ENCODE results near the gene PHLDB3. TPM values are rescaled to one million over a fixed set of nuclear protein-coding genes. Genes with fewer than 3 reads are reported as not detected.

The PHLDB3 gene
- total RNA-seq (10 to 100 TPM in 5 of 7 donors, 1 to 10 TPM in 2; 8.0 to 23.0 (median 14.8) TPM), polyA plus RNA-seq (10 to 100 TPM; 10.4 to 22.8 (median 17.4) TPM)
- long read RNA-seq, donor 1: 0 reads
- long read RNA-seq, donor 2: 0 reads

GRCh38 chr19:43504426-43505185 is at the start of gene PHLDB3:
TSS of gene PHLDB3 (minus strand) at chr19:43504746. CDS start at chr19:43504118, 628 bp downstream.
- Histone ChIP-seq H3K36me3 (peaks cover 0 to 49% (median 13%) of the 10 kb centered on the region in 6 donors), H3K4me1 (peaks cover 9 to 45% (median 21%) of the 10 kb centered on the region in 6 donors), H3K4me3 (peak within 1 kb of the TSS; percentile 53 to 90 (median 72)), H3K9me3 (no peaks in the 10 kb centered on the region), H3K27ac (peak within 1 kb of the TSS; percentile 82 to 92 (median 88)), H3K27me3 (replicated peaks in 1 of 7) (no peaks in the 10 kb centered on the region)
- DNase-seq: peak; percentile 90
- intact Hi-C loops (cut with DNase I; ENCODE audit: low total_unique reads): no loop called here
- TF ChIP-seq POLR2A (IDR thresholded peaks at IDR 0.05) (no peak), CTCF (IDR thresholded peaks at IDR 0.05 in 8 of 11, conservative IDR thresholded peaks at IDR 0.05 in 3 of 11) (peak in 1 of 11 experiments; percentile 2), POLR2AphosphoS5 (IDR thresholded peaks at IDR 0.05) (peak in 2 of 3 donors; percentile 68 to 71)
- 2 to 4% (median 3%) methylated on average over 36 to 42 of the region's 42 CpGs for WGBS, 5 donors

DNA sequence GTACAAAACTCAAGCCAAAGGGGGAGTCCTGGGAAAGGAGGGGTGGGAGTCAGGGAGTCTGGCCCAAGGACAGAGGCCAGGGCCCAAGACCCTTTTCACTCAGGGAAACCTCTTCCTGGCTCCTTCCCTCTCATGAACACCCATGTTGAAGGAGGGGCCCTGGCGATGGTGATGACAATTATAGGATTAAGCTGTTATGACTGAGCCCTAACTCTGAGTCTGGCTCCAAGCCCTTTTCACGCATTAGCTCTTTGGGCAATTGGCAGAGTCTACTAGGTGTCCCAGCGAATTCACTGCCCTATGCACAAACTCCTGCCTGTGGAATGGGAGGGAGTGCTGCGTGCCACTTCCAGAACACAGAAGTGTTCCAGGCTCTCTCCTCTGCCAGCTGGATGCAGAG is 49.1 kb upstream of the PHLDB3 start:
- intact Hi-C loops (cut with DNase I; ENCODE audit: low total_unique reads): no loop called here
- H3K27ac ChIP-seq: no peak overlapping the region
- no peaks in the 10 kb centered on the region for H3K27me3 ChIP-seq (replicated peaks in 1 of 7)
- no peaks in the 10 kb centered on the region for H3K9me3 ChIP-seq
- H3K4me3 ChIP-seq: no peak overlapping the region
- DNase-seq: peak; percentile 12
- 58 to 97% (median 85%) methylated on average over 3 to 4 of the region's 4 CpGs for WGBS, 5 donors
- no peak for TF ChIP-seq POLR2AphosphoS5 (IDR thresholded peaks at IDR 0.05)
- TF ChIP-seq POLR2A (IDR thresholded peaks at IDR 0.05): no peak
- TF ChIP-seq CTCF (IDR thresholded peaks at IDR 0.05 in 8 of 11, conservative IDR thresholded peaks at IDR 0.05 in 3 of 11): no peak
- H3K36me3 ChIP-seq: peaks cover 0 to 100% (median 55%) of the 10 kb centered on the region in 6 donors
- H3K4me1 ChIP-seq: peaks cover 0 to 24% (median 7%) of the 10 kb centered on the region in 6 donors

DNA sequence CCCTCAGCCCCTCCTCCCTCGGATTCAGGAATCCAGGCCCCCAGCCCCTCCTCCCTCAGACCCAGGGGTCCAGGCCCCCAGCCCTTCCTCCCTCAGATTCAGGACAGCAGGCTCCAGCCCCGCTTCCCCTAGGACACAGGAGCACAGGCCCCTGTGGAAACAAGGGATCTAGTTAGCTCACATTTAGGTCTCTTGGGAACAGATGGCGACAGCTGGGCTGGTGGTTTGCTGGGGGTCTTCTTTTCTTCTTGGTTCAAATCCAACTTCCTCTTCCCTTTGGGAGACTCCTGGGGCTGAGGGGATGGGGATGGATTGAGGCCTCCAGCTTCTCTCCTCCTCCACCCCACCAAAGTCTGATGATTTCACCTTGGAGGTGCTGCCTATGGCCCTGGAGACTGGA is 48.1 kb upstream of the PHLDB3 start:
- peaks cover 0 to 96% (median 48%) of the 10 kb centered on the region in 6 donors for H3K36me3 ChIP-seq
- peak; percentile 20 for DNase-seq
- 57 to 100% (median 84%) methylated on average over 3 of the region's 3 CpGs for WGBS, 5 donors
- H3K27me3 ChIP-seq (replicated peaks in 1 of 7): no peaks in the 10 kb centered on the region
- no peak overlapping the region for H3K27ac ChIP-seq
- H3K4me3 ChIP-seq: no peak overlapping the region
- H3K9me3 ChIP-seq: no peaks in the 10 kb centered on the region
- intact Hi-C loops (cut with DNase I; ENCODE audit: low total_unique reads): no loop called here
- peaks cover 0 to 16% (median 7%) of the 10 kb centered on the region in 6 donors for H3K4me1 ChIP-seq
- TF ChIP-seq CTCF (IDR thresholded peaks at IDR 0.05 in 8 of 11, conservative IDR thresholded peaks at IDR 0.05 in 3 of 11): no peak
- TF ChIP-seq POLR2AphosphoS5 (IDR thresholded peaks at IDR 0.05): no peak
- no peak for TF ChIP-seq POLR2A (IDR thresholded peaks at IDR 0.05)

DNA sequence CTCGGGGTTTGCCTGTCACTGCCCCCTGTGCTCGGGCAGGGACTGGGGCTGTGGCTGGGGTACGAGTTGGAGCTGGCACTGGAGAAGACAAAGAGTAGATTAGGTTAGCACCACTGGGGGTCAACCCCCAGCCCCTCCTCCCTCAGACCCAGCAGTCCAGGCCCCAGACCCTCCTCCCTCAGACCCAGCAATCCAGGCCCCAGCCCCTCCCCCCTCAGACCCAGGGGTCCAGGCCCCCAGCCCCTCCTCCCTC is 47.6 kb upstream of the PHLDB3 start:
- TF ChIP-seq POLR2A (IDR thresholded peaks at IDR 0.05) (no peak), POLR2AphosphoS5 (IDR thresholded peaks at IDR 0.05) (no peak), CTCF (IDR thresholded peaks at IDR 0.05 in 8 of 11, conservative IDR thresholded peaks at IDR 0.05 in 3 of 11) (no peak)
- Histone ChIP-seq H3K4me1 (peaks cover 0 to 16% (median 7%) of the 10 kb centered on the region in 6 donors), H3K4me3 (no peak overlapping the region), H3K27me3 (replicated peaks in 1 of 7) (no peaks in the 10 kb centered on the region), H3K36me3 (peaks cover 0 to 96% (median 45%) of the 10 kb centered on the region in 6 donors), H3K27ac (no peak overlapping the region), H3K9me3 (no peaks in the 10 kb centered on the region)
- DNase-seq: no peak
- WGBS, 5 donors: 86 to 100% (median 94%) methylated on average over 2 to 3 of the region's 3 CpGs
- intact Hi-C loops (cut with DNase I; ENCODE audit: low total_unique reads): no loop called here
